ENCODE measurements around the gene FBXO38. TPM values are rescaled to one million over a fixed set of nuclear protein-coding genes. Genes with fewer than 3 reads are reported as not detected.
A peak's percentile ranks its signal among the peaks of the same experiment; 100 is the strongest.

The FBXO38 gene
- total and polyA plus RNA-seq, 2 of the 4 experiments (the other 2 are of a cell fraction) = 14.9 to 70.1 TPM

GRCh38 chr5:148425808-148426207 lies 42.0 kb downstream of the FBXO38 start:
- Histone ChIP-seq H2BK5ac (ENCODE audit: low read depth, low read length, poor library complexity, severe bottlenecking) (no peak overlapping the region), H3K4me3 (ENCODE audit: insufficient read depth, low read depth, low read length) (no peak overlapping the region), H3K27ac (ENCODE audit: insufficient read depth, low read length) (no peak overlapping the region), H3K79me1 (ENCODE audit: low read depth in 1 of 2, low read length in 2 of 2) (peaks cover 3 to 20% of the 10 kb centered on the region in 2 experiments; a peak in 3 of 4 replicates), H3K27me3 (ENCODE audit: control insufficient read depth, insufficient read depth, low read length) (no peaks in the 10 kb centered on the region), H3K23ac (ENCODE audit: low read depth, low read length) (no peak overlapping the region), H2BK120ac (ENCODE audit: low read depth, low read length) (no peak overlapping the region), H3K4ac (ENCODE audit: low read depth, low read length) (no peak overlapping the region), H4K5ac (ENCODE audit: low read depth, low read length) (no peak overlapping the region), H2BK15ac (ENCODE audit: low read depth, low read length) (no peak overlapping the region), H2AFZ (replicated peaks; ENCODE audit: low read length, poor library complexity) (no peak overlapping the region), H2AK9ac (replicated peaks; ENCODE audit: low read depth, low read length, poor library complexity) (no peak overlapping the region), H3K18ac (ENCODE audit: low read depth, low read length) (no peak overlapping the region), H3K4me1 (ENCODE audit: control insufficient read depth, insufficient read depth, low read length) (no peaks in the 10 kb centered on the region), H2BK20ac (ENCODE audit: low read depth, low read length) (no peak overlapping the region), H3K4me2 (ENCODE audit: low read depth, low read length) (no peak overlapping the region), H2AK5ac (ENCODE audit: low read depth, low read length) (no peak overlapping the region), H3K9me1 (ENCODE audit: insufficient read depth, low read length) (no peaks in the 10 kb centered on the region), H4K20me1 (ENCODE audit: insufficient read depth, low read length) (no peaks in the 10 kb centered on the region), H3K9ac (ENCODE audit: low read depth, low read length) (no peak overlapping the region), H3K56ac (ENCODE audit: extremely low read depth, insufficient read depth, low read length) (no peak overlapping the region), H3K36me3 (ENCODE audit: control insufficient read depth, insufficient read depth, low read length) (peaks cover 42% of the 10 kb centered on the region), H4K91ac (ENCODE audit: insufficient read depth, low read depth, low read length) (0 out of 2 replicates have a peak overlapping the region, but pooled peaks have one; percentile 7), H4K8ac (ENCODE audit: low read depth in 2 of 2, low read length in 2 of 2) (no peak overlapping the region), H3K14ac (replicated peaks; ENCODE audit: low read depth, low read length) (no peak overlapping the region), H3K9me3 (ENCODE audit: control insufficient read depth, insufficient read depth, low read length) (no peaks in the 10 kb centered on the region)
- CTCF ChIA-PET = no interaction called here
- no CpG with 5 or more reads among the region's 1 CpG for WGBS, 2 experiments (ENCODE audit: extremely low coverage in 2 of 2, insufficient read length in 1 of 2)
- BruUV-seq (replicated peaks) = no TSS peak
- dilution Hi-C loops (cut with HindIII; ENCODE audit: low sequenced_read_pairs, unreplicated experiment) = no loop called here
- no peak for TF ChIP-seq MXI1 (IDR thresholded peaks at IDR 0.05; ENCODE audit: borderline replicate concordance, low read depth, low read length)
- peak; percentile 64; the same call in 1 of the 2 replicates for TF ChIP-seq NFE2L2 (IDR thresholded peaks at IDR 0.05; ENCODE audit: low read depth, low read length)
- DNase-seq (no peak), ATAC-seq (ENCODE audit: low read depth) (0 out of 2 replicates have a peak, but pooled peaks have one; percentile 11)
- in situ Hi-C loops (cut with MboI; ENCODE audit: low sequenced_read_pairs) = loop anchor here (25.0 kb wide), 1 partner anchor 811 kb away; no protein-coding TSS in a partner anchor
- POLR2A ChIA-PET (ENCODE audit: unreplicated experiment) = no interaction called here
- intact Hi-C loops (cut with micrococcal nuclease) = no loop called here

Measured in IMR-90 (cell line).